Purkinje cell (primary cell): ENCODE data around the gene FIGN. TPM values are rescaled to one million over a fixed set of nuclear protein-coding genes. Genes with fewer than 3 reads are reported as not detected.

ENCODE experiments used
- polyA plus RNA-seq: library from polyadenylated mRNA; unstranded; fragments of >200 nt; fragmentation: Nextera tagmentation; gene quantifications from 2 replicates; pipeline ENCODE4 v1.2.1, GENCODE V29; 2014

The FIGN gene
- 11.4 TPM in 2 replicates for polyA plus RNA-seq

GRCh38 chr2:163735685-163736432 lies at the start of gene FIGN:
TSS of gene FIGN (minus strand) at chr2:163736008. CDS start at chr2:163734927, 1,081 bp downstream.

